GM19328 (cell line): ENCODE measurements around the gene PRPF6.

ENCODE experiments used
- ATAC-seq: cut with Tn5 transposase; IDR thresholded peaks from one replicate; pipeline ENCODE4 v1.9.1; 2021; ENCODE audit warnings: mild to moderate bottlenecking, moderate library complexity; ENCODE audit not compliant: unreplicated experiment

The PRPF6 gene

GRCh38 chr20:64074963-64075362, 94.0 kb downstream of the PRPF6 start:
- ATAC-seq, result no peak

DNA sequence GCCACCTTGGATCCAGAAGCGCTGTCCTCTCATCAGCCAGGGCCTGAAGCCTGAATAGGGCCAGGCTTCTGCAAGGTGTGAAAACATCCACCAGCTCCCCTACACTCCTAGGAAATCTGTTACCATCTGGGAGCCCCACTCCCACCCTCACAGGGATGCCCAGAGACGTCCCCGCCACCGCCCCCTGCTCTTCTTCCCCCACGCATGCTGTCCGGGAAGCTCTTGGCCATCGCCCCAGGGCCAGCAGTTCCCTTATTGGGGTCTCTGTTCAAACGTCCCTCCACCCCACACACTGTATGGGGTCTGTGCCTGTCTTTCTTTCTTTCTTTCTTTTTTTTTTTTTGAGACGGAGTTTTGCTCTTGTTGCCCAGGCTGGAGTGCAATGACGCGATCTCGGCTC, 94.6 kb downstream of the PRPF6 start:
- ATAC-seq, result no peak

GRCh38 chr20:64076061-64076997, 95.4 kb downstream of the PRPF6 start:
- no peak for ATAC-seq

DNA sequence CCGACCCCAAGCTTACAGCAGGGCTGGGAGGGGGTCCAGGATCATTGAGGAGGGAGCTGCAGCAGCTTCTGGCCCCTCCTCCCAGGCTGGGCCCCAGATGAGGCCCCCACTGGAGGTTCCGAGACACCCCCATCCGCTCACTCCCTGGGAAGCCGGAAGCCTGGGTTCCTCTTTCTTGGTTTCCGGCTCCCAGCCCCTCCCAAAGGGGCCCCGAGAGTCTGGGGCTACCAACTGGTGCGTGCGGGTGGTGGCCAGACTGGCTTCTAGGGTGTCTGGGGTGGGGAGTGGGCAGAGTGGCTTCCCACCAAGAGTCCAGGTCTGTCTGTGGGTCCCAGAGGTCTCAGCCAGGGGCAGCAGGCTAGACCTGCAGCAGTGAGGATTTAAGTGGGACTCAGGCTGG, 96.2 kb downstream of the PRPF6 start:
- no peak for ATAC-seq

DNA sequence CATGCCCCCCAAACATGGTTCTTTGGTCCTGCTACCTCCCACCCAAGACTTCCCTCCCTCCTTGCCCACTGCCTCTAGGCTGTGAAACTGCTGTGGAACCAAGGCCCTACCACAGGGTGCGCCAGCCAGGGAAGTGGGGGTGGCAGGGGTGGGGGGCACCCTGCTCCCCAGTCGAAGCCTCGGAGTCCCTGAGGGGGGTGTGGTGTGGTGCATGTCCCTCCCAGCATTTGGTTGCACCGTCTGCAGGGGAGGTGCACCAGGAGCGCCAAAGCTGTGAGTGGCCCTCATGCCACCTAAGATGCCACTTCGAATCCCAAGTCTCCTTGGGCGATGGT, 96.6 kb downstream of the PRPF6 start:
- no peak for ATAC-seq

GRCh38 chr20:64077876-64078551, 97.1 kb downstream of the PRPF6 start:
- no peak for ATAC-seq

DNA sequence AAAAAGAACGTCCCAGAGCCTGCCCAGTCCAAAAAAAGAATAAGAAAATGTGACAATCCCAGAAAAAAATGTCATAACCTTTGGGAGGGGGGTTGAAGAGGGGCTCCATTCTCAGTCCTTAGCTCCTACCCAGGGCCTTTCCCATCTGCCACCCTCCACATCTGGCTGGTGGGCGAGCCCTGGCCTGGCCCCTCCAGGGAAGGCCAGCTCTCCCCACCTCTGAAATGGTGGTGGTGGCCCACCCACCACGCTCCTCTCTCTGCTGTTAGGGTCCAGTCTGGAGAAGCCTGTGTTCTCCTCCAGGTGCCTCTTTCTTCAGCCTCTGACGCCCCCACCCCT, 98.0 kb downstream of the PRPF6 start:
- no peak for ATAC-seq

DNA sequence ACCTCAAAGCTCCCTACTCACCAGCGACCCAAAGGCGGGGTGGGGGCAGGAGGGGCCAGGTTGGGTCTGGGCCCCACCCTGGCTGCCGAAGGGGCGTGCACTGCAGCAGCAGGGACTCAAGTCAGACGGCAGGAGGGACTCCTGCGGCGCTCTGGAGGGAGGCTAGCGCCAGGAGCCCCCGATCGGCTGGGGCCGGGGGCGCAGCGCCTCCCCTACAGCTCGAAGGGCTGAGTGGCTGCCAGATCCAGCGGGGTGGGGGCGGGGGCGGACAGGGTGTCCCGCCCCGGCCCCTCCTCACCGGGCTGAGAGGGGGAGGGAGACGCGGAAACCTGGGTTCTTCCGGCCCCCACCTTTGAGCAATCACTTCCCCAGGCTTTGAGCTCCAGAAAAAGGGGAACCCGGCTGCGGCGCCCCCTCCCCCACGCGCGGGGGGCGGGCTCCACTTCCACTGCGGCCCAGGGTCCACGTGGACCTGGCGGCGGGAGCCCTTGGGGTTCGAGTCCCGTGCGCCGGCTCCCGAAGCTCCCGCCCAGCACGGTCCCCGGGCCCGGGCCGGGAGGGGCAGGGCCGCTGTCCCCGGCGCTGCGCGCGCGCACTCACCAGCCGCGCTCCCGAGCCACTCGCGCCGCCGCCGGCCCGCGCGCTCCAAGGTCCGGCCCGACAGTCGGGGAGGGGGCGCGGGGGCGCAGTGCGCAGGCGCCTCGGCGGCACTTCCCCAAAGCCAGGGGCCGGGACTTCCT, 98.5 kb downstream of the PRPF6 start, which contains the start of gene RGS19:
TSS of gene RGS19 (minus strand) at position 246 of the 740 bp plus-strand sequence. CDS start 2,632 bp downstream, outside the sequence.
- peak; percentile 29 for ATAC-seq

GRCh38 chr20:64080013-64080812, 99.3 kb downstream of the PRPF6 start, which contains the start of gene OPRL1:
OPRL1 (plus strand) TSS chr20:64080082; CDS start chr20:64092721, 12,639 bp downstream.
- no peak for ATAC-seq

DNA sequence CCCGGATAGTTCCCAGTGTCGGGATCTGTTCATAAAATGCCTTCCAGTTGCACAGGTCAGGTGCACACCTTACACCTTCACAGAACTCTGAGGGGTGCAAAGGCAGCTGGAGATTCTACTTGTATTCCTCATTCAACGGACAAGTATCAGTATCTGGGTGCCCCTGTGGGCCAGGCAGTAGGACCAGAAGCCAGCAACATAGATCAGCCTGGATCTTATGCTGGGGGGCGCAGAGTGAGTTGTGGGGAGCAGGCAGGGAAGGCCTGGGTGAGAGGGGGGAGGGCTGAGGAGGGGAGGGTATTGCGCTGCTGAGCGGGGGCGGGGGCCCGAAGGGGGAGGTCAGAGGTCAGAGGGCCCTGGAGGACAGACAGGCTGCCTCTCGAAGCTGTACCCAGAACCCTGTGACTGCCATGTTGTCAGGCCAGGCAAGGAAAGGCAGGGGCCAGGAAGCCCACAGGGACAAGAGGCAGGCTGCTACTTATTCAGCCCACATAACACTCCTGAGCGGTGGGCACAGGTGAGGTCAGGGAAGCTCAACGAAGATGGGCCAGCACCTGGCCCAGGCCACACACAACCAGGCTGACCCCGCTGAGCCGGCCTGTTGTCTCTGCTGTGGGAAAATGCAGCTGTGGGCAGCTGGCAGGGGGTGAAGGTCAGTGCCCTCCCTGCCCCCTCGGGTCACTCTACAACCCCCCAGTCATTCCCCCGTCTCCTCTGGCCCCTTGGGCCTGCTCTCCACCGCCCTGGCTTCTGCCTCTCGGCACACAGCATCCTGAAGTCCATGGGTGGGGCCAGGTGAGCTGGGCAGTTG, 100.1 kb downstream of the PRPF6 start:
- no peak for ATAC-seq

DNA sequence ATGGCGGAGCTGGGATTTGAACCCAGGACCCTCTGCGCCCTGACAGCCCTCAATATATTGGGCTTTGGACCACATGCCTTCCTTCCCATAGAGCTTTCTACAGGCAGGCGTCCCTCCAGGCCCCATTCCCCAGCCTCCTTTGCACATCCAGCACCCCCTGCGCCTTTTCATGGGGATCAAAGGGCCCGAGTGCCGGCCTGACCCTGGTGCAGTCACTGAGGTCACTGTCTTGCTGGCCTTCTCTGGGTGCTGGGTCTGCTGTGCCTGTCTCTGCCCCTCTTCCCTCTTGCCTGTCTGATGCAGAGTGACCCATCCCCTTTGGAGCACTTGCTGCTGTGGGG, 100.7 kb downstream of the PRPF6 start:
- ATAC-seq, result no peak

GRCh38 chr20:64082126-64082731, 101.3 kb downstream of the PRPF6 start:
- no peak for ATAC-seq
